Neural progenitor cell (in vitro differentiated cells): Measurements from ENCODE around the gene ZG16. TPM values are rescaled to one million over a fixed set of nuclear protein-coding genes. Genes with fewer than 3 reads are reported as not detected.

ENCODE experiments used
- DNase-seq: peaks from one replicate; pipeline ENCODE4 v3.0.0-alpha.2; 2016; ENCODE audit warnings: low spot score
- H2AFZ ChIP-seq: fragments of 200-600 bp; sonication (generic); replicated peaks from 2 replicates; pipeline ENCODE4 v1.6.1; 2016; ENCODE audit warnings: antibody characterized with exemption
- H3F3A ChIP-seq: fragments of 200-600 bp; sonication (generic); 2 replicates; pipeline ENCODE4 v1.6.1; 2016; ENCODE audit warnings: antibody characterized with exemption, low read depth
- H3K27ac ChIP-seq: fragments of 200-600 bp; sonication (generic); 2 replicates; pipeline ENCODE4 v1.5.1; 2016; ENCODE audit warnings: mild to moderate bottlenecking
- H3K27me3 ChIP-seq: fragments of 200-600 bp; sonication (generic); 2 replicates; pipeline ENCODE4 v1.6.1; 2016; ENCODE audit warnings: mild to moderate bottlenecking, moderate library complexity
- H3K36me3 ChIP-seq: fragments of 200-600 bp; sonication (generic); 2 replicates; pipeline ENCODE4 v1.5.1; 2016
- H3K4me1 ChIP-seq: fragments of 200-600 bp; sonication (generic); 2 replicates; pipeline ENCODE4 v1.6.1; 2016; ENCODE audit warnings: mixed run types
- H3K4me2 ChIP-seq: fragments of 200-600 bp; sonication (generic); 2 replicates; pipeline ENCODE4 v1.6.1; 2016
- H3K4me3 ChIP-seq: fragments of 200-600 bp; sonication (generic); 2 replicates; pipeline ENCODE4 v1.5.1; 2016
- H3K79me2 ChIP-seq: fragments of 200-600 bp; sonication (generic); 2 replicates; pipeline ENCODE4 v1.6.1; 2016; ENCODE audit warnings: low read depth
- H3K9ac ChIP-seq: fragments of 200-600 bp; sonication (generic); 2 replicates; pipeline ENCODE4 v1.6.1; 2016
- H3K9me3 ChIP-seq: fragments of 200-600 bp; sonication (generic); 2 replicates; pipeline ENCODE4 v1.5.1; 2016; ENCODE audit warnings: low read depth
- H4K20me1 ChIP-seq: fragments of 200-600 bp; sonication (generic); 2 replicates; pipeline ENCODE4 v1.6.1; 2016; ENCODE audit warnings: low read depth
- H3K27ac Mint-ChIP-seq: 3 replicates; pipeline ENCODE4 v1.8.0; 2021; ENCODE audit warnings: mixed read lengths
- H3K27me3 Mint-ChIP-seq: 2 replicates; pipeline ENCODE4 v1.8.0; 2022; ENCODE audit warnings: low read depth, mild to moderate bottlenecking, inconsistent platforms, moderate library complexity, mixed read lengths; ENCODE audit not compliant: insufficient read depth
- H3K36me3 Mint-ChIP-seq: 3 replicates; pipeline ENCODE4 v1.8.0; 2021; ENCODE audit warnings: mixed read lengths
- H3K4me1 Mint-ChIP-seq: 3 replicates; pipeline ENCODE4 v1.8.0; 2021; ENCODE audit warnings: mixed read lengths
- H3K4me3 Mint-ChIP-seq: 3 replicates; pipeline ENCODE4 v1.8.0; 2021; ENCODE audit warnings: mild to moderate bottlenecking, moderate library complexity, mixed read lengths
- H3K9me3 Mint-ChIP-seq: 3 replicates; pipeline ENCODE4 v1.8.0; 2020; ENCODE audit warnings: mixed read lengths
- CTCF ChIP-seq: fragments of 200-600 bp; sonication (generic); IDR thresholded peaks from 2 replicates; pipeline ENCODE4 v1.5.1; 2017; ENCODE audit warnings: antibody characterized with exemption, mild to moderate bottlenecking
- EZH2 ChIP-seq: fragments of 200-600 bp; sonication (generic); IDR thresholded peaks from 2 replicates; pipeline ENCODE4 v1.6.1; 2017; ENCODE audit warnings: antibody characterized with exemption, mild to moderate bottlenecking, moderate library complexity
- EZH2phosphoT487 ChIP-seq: fragments of 200-600 bp; sonication (generic); IDR thresholded peaks from 2 replicates; pipeline ENCODE4 v1.6.1; 2017; ENCODE audit warnings: antibody characterized with exemption
- total RNA-seq: library from RNA; depleted of rRNA; stranded (reverse); fragments of >200 nt; gene quantifications from 2 replicates; pipeline ENCODE4 v1.2.3, GENCODE V29; 2015; ENCODE audit warnings: low replicate concordance

The ZG16 gene
- total RNA-seq, 1 donor from 2014 or later = not detected

GRCh38 chr16:29794231-29794710 is 16.2 kb downstream of the ZG16 start:
- H3K9me3 Mint-ChIP-seq = no peaks in the 10 kb centered on the region
- Histone ChIP-seq H3K27ac (no peak overlapping the region), H3K79me2 (peaks cover 70% of the 10 kb centered on the region), H3K9ac (no peak overlapping the region), H4K20me1 (peaks cover 39% of the 10 kb centered on the region), H3K4me2 (no peak overlapping the region), H3K4me1 (peaks cover 18% of the 10 kb centered on the region), H3K27me3 (no peaks in the 10 kb centered on the region), H3K9me3 (no peaks in the 10 kb centered on the region), H3K4me3 (no peak overlapping the region), H2AFZ (no peak overlapping the region), H3F3A (peaks cover 13% of the 10 kb centered on the region), H3K36me3 (peaks cover 9% of the 10 kb centered on the region)
- no peaks in the 10 kb centered on the region for H3K27me3 Mint-ChIP-seq
- no peak for DNase-seq
- peaks cover 31% of the 10 kb centered on the region for H3K4me1 Mint-ChIP-seq
- TF ChIP-seq EZH2phosphoT487 (no peak), EZH2 (no peak), CTCF (no peak)
- H3K27ac Mint-ChIP-seq = no peak overlapping the region
- peaks cover 31% of the 10 kb centered on the region for H3K36me3 Mint-ChIP-seq
- no peak overlapping the region for H3K4me3 Mint-ChIP-seq

GRCh38 chr16:29802416-29802935 is 24.4 kb downstream of the ZG16 start:
- no peak overlapping the region for H3K4me2 ChIP-seq
- H3K27ac ChIP-seq = peak overlapping the region; percentile 61
- Mint-ChIP-seq H3K27me3 (peaks cover 2% of the 10 kb centered on the region), H3K4me3 (peak overlapping the region; percentile 46), H3K9me3 (no peaks in the 10 kb centered on the region), H3K36me3 (peaks cover 31% of the 10 kb centered on the region), H3K27ac (peak overlapping the region; percentile 13), H3K4me1 (peaks cover 20% of the 10 kb centered on the region)
- TF ChIP-seq EZH2 = no peak
- TF ChIP-seq EZH2phosphoT487 = no peak
- TF ChIP-seq CTCF = no peak
- no peak overlapping the region for H3K9ac ChIP-seq
- peaks cover 3% of the 10 kb centered on the region for H4K20me1 ChIP-seq
- peaks cover 13% of the 10 kb centered on the region for H3K79me2 ChIP-seq
- no peak overlapping the region for H3K4me3 ChIP-seq
- peaks cover 5% of the 10 kb centered on the region for H3K36me3 ChIP-seq
- no peaks in the 10 kb centered on the region for H3K27me3 ChIP-seq
- H2AFZ ChIP-seq = no peak overlapping the region
- H3F3A ChIP-seq = peaks cover 44% of the 10 kb centered on the region
- H3K4me1 ChIP-seq = peaks cover 9% of the 10 kb centered on the region
- H3K9me3 ChIP-seq = no peaks in the 10 kb centered on the region
- no peak for DNase-seq

- Mint-ChIP-seq H3K4me3 (peak overlapping the region; percentile 84), H3K9me3 (no peaks in the 10 kb centered on the region), H3K27ac (no peak overlapping the region), H3K4me1 (peaks cover 32% of the 10 kb centered on the region), H3K27me3 (peaks cover 8% of the 10 kb centered on the region), H3K36me3 (peaks cover 24% of the 10 kb centered on the region)
- H3K4me2 ChIP-seq = peak overlapping the region; percentile 86
- no peak overlapping the region for H2AFZ ChIP-seq
- H4K20me1 ChIP-seq = peaks cover 18% of the 10 kb centered on the region
- no peaks in the 10 kb centered on the region for H3K36me3 ChIP-seq
- TF ChIP-seq EZH2 = no peak
- TF ChIP-seq CTCF = no peak
- no peak for TF ChIP-seq EZH2phosphoT487
- DNase-seq = peak; percentile 8
- peaks cover 19% of the 10 kb centered on the region for H3K4me1 ChIP-seq
- H3K79me2 ChIP-seq = peaks cover 25% of the 10 kb centered on the region
- H3F3A ChIP-seq = peaks cover 57% of the 10 kb centered on the region
- no peak overlapping the region for H3K9ac ChIP-seq
- H3K4me3 ChIP-seq = no peak overlapping the region
- no peaks in the 10 kb centered on the region for H3K27me3 ChIP-seq
- H3K27ac ChIP-seq = peak overlapping the region; percentile 86
- no peaks in the 10 kb centered on the region for H3K9me3 ChIP-seq
Measured at GRCh38 chr16:29804020-29804419, 26.0 kb downstream of the ZG16 start.
